ENCODE data around the gene HOXA9.

Gene HOXA9

DNA sequence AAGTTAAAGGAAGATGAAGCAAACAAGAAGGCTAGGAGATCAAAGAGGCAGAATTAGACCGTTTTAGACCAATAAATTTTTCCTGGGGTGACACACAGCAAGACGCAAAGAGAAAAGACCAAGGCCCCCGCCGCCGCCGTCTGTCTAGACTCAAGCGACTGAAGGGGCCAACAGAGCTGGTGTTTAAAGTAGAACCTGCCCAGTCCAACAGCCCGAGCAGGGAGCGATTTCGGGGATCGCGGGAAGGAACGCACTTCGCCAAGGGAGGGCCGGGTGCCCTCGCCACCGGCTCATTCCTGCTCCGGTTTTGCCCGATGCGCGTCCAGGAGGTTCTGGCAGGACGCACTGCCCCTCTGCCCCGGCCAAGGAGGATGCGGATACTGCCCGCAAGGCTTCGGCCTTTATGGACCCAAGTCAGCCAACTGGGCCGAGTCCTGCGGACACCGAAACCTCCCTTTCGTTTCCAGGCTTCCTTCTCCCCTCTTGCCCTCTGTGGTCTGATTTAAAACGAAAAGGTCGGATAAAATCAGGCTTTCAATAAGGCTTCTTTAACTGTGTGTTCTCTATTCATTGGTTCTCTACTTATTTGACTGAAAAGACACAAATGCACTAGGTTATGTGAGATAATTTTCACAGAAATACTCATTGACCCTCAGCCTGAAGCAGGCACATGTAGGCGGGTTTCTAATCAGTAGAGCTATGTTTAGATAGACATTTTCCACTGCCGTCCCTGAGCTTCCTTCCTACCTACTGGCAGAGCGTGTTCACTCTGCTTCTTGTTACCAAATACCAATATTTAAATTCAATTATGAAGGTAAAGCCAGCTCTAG lies 6.7 kb downstream of the HOXA9 start:
- in situ Hi-C loops (cut with MboI; ENCODE audit: low sequenced_read_pairs): loop anchor here (25.0 kb wide), 1 partner anchor 796 kb away; no protein-coding TSS in a partner anchor

- in situ Hi-C loops (cut with MboI; ENCODE audit: low sequenced_read_pairs): loop anchor here (25.0 kb wide), 1 partner anchor 796 kb away; no protein-coding TSS in a partner anchor
These were observed 7.5 kb downstream of the HOXA9 start for GRCh38 chr7:27157702-27158431.

- in situ Hi-C loops (cut with MboI; ENCODE audit: low sequenced_read_pairs): loop anchor here (25.0 kb wide), 1 partner anchor 795 kb away; no protein-coding TSS in a partner anchor
These were observed 8.2 kb downstream of the HOXA9 start for GRCh38 chr7:27156916-27157701.

- in situ Hi-C loops (cut with MboI; ENCODE audit: low sequenced_read_pairs): loop anchor here (25.0 kb wide), 1 partner anchor 794 kb away; no protein-coding TSS in a partner anchor
These were observed 8.8 kb downstream of the HOXA9 start, which contains the start of gene HOXA7 for GRCh38 chr7:27156508-27156898. TSS of gene HOXA7 (minus strand) at chr7:27156675. CDS start at chr7:27156545, 130 bp downstream.

DNA sequence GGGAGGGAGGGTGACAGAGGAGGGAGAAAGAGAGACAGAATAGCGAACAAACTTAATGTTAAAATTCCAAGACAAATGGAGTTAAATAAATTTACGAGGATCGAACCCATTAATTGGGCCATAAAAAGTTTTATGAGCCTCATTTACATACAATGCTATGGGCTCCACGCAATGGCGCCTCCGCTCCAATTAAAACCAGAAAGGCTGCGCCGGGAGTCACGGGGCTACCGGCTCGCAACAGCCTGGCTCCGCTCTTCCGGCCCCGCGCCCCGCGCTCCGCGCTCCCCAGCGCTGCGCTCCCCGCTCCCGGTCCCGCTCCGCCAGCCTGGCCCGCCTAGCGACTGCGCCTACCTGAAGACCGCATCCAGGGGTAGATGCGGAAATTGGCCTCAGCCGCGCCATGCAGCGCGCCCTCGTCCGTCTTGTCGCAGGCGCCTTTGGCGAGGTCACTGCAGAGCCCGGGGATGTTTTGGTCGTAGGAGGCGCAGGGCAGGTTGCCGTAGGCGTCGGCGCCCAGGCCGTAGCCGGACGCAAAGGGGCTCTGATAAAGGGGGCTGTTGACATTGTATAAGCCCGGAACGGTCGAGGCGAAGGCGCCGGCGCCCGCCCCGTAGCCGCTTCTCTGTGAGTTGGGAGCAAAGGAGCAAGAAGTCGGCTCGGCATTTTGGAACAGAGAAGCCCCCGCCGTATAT lies 9.4 kb downstream of the HOXA9 start:
- in situ Hi-C loops (cut with MboI; ENCODE audit: low sequenced_read_pairs): loop anchor here (25.0 kb wide), 1 partner anchor 794 kb away; no protein-coding TSS in a partner anchor

DNA sequence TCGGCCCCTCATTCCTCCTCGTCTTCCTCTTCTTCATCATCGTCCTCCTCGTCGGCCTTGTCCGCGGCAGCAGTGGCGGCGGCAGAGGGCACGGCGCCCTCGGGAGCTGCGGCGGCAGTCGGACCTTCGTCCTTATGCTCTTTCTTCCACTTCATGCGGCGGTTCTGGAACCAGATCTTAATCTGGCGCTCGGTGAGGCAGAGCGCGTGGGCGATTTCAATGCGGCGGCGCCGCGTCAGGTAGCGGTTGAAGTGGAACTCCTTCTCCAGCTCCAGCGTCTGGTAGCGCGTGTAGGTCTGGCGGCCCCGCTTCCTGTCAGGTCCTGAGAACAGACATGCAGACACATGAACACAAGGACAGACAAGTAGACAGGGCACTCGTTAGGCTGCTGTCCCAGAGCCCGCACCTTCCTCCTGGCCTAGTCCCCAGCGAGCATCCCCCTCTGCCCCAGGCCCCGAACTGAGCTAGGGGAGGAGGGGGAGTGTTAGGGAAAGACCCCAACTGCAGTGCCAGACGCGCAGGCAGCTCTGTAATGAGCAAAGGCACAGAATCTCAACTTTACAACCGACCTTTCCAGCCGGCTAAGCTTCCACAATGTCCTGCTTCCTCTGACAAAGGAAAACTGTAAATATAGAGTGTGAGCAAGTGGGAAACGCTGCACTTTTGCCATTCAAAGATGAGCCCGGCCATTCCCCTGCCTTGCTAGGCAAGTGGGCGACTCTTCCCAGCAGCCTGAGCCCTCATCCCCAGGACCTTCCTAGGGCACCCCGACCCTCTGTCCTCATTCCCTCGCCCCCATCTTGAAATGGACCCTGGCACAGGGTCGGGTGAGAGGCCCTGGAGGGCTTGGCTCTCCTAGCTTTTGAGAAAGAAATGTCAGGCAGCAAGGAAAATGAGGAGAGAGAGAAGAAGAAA lies 10.2 kb downstream of the HOXA9 start:
- in situ Hi-C loops (cut with MboI; ENCODE audit: low sequenced_read_pairs): loop anchor here (25.0 kb wide), 1 partner anchor 793 kb away; no protein-coding TSS in a partner anchor

DNA sequence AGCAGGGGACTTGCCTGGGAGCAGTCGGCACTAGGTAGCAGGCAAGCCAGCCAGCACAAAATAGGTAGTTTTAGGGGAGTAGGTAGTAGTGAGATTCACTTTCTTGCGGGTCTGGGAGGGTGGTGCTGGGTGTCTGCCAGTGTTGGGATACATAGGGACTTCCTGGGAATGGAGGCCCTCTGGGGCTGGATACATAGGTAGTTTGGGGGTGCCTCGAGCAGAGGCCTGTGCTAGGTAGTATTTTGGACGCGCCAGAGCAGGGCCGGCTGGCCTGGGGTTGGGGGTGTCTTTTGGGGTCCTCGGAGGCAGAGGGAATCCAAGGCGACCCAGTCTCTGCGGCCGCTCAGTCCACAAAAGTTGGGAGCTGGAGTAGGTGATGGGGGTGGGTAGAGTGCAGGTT lies 11.0 kb downstream of the HOXA9 start:
- in situ Hi-C loops (cut with MboI; ENCODE audit: low sequenced_read_pairs): loop anchor here (25.0 kb wide), 1 partner anchor 792 kb away; no protein-coding TSS in a partner anchor

DNA sequence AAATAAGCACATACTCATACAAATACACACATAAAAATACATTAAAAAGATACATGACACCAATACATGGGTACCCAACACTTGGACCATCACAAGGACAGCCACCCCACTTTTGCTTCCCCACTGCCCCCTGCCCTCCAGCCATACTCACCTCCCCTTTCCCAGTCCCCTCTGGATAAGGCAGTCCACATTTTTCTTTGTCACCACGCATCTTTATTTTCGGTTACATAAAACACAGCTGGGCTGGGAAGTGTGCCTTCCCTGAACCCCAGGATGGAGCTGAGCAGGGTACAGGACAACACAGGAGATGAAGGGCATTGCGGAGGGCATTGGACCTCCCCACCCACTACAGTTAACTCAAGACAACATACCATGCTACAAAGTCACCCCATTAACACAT lies 11.8 kb downstream of the HOXA9 start:
- in situ Hi-C loops (cut with MboI; ENCODE audit: low sequenced_read_pairs): loop anchor here (25.0 kb wide), 1 partner anchor 791 kb away; no protein-coding TSS in a partner anchor

DNA sequence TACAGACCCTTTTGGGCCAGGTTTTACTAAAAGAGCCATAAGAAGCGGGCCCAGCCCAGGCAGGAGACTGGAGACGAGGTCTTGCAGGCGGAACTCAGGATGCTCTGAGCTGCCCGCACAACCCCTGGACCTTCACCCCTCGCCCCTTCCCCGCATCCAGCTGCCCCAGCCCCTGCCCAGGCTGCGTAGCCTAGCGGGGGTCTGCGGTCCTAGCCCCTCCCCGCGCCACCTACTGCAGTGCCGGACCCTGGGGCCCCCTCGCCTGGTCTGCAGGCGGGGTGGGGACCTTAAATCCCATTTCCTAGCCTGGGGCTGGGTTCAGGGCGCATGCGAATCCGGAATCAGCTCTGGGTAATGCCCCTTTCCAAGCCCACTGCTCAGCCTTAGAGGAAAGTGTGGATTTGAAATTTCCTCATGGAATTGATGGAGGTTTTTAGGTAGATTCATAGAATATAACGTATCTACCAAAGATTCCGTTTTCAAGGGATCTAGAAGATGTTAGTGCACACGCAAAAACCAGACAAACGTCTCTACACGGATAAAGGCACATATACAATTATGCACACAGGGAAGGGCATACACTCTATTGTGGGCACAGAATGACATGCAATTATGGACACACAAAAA lies 12.4 kb downstream of the HOXA9 start:
- in situ Hi-C loops (cut with MboI; ENCODE audit: low sequenced_read_pairs): loop anchor here (25.0 kb wide), 1 partner anchor 791 kb away; no protein-coding TSS in a partner anchor

DNA sequence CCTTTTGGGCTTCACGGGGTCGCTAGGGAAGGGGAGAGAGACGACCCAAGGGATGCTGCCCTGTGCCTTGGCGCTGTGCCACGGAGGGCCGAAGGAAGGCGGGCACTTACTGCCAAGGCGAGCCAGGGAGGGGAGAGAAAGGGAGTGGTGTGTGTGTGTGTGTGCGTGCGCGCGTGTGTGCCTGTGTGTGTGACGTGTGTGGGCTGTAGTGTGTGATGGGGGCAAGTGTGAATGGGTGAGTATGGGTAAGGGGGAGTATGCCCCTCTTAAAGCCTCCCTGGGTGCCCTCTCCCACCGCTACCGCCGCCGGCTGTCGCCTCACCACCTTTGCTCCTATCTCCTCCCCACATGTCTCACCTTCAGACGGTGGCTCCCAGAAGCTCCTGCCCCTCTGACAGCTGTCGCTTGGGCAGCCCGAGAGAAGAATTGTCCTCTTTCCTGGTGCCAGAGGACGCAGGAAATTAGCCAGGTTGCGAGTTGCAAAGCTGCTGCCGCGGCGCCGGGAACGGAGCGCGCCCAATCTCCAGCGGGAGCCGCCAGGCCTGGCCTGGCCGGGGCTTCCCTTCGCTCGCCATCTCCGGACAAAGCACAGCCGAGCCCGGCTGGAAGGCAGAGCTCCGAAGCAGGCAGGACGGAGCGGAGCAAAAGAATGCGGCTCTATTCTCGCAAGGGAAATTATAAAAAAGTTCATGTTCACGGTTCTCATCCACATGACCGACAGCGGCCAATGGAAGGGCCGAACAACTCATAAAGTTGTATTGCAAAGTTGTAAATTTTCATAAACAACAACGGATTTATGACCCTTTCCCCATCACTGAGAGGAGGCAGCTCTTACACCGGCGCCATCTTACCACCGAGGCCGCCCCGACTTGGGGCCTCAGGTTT lies 13.2 kb downstream of the HOXA9 start, which contains the start of gene HOXA3:
TSS of gene HOXA3 (minus strand) at position 653 of the 885 bp plus-strand sequence. CDS start 41,943 bp downstream, outside the sequence.
- in situ Hi-C loops (cut with MboI; ENCODE audit: low sequenced_read_pairs): loop anchor here (25.0 kb wide), 1 partner anchor 790 kb away; no protein-coding TSS in a partner anchor

DNA sequence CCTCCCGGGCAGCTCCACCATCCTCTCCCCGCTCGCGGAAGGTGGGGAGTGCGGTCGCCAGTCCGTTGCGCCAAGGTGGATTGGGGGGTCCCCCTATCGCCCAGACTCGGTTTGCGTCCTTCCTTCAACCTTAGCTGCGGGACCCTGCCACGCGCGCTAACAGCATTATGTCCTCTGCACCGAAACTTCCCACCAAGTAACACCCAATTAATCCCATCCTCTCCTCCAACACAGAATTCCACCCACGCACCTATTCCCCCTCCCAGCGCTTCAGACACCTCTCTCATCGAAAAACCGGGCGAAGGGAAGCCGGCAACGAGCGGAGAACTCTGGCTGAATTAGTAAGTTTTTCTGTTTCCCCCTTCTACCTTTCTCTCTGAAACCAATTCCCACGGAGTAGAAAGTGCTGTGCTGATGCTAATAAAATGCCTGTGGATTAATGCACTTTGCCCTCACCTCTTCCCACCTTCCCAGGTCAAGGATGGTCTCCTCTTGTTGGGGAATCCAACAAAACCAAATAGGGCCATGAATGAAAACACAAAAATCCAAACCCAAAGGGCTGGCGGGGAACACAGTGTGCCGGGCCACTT lies 13.9 kb downstream of the HOXA9 start:
- in situ Hi-C loops (cut with MboI; ENCODE audit: low sequenced_read_pairs): loop anchor here (25.0 kb wide), 1 partner anchor 789 kb away; no protein-coding TSS in a partner anchor

DNA sequence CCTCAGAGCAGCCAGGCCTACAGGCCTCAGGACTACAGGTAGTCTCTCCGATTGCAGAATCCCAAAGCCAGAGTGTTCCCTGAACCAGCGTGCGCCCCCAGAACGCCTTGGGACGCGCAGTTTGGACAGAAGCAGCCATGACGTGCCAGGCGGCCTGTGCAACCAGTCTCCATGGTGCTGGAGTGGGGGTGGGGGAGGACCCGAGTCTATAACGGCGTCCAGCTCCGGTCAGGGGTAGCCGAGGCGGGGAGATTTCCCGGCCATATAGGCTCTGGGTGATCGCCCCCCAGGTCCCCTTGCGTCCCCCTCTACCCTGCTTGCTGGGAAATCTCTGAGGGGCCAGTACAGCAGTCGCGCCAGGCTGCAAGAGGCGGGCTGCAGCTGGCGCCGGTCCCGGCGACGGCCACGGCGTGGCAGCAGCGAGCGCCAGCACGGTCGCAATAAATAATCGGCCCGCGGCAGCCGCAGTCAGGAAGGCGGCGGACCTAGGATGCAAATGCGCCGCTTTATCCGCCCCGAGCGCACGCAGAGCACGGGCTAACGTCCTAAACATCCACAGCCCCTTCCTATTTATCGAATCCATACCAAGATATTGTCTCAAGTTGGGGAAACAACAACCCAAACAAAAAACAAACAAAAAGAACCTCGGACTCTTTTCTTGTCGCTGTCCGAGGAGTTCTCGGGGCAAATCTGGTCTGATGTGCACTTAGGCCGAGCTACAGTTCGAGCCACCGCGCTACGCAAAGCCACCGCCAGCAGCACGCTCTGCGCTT lies 14.6 kb downstream of the HOXA9 start:
- in situ Hi-C loops (cut with MboI; ENCODE audit: low sequenced_read_pairs): loop anchor here (25.0 kb wide), 1 partner anchor 788 kb away; no protein-coding TSS in a partner anchor

DNA sequence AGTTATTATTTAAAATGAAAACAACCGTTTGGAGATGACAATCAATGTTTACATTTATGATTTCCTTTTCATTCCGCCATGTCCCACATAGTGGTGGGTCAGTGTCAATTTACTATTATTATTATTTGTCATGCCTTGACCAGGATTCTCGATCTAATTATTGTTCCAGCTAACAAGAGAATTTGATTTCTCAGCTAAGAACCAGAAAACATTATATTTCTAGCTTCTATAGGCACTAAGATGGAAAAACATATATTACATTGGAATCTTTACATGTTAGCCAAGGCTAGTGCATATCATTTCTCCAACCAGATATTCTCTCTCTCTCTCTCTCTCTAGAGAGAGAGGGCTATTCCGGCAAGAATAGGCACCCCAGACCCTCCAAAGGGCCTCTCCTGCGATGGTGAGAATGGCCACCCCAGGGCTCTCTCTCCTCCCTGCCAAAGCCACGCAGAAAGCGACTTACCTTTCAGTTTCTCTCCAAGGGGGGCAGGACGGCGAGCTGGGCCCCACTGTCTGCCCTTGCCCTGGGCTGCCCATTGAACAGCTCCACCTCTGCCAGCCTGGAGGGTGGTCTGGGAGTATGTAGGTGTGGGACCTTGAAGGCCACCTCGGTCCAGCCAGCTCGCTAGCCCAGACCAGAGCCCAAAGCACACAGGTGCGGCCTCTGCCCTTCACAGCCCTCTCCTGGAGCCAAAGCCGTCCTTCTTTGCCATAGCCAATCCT lies 15.3 kb downstream of the HOXA9 start:
- in situ Hi-C loops (cut with MboI; ENCODE audit: low sequenced_read_pairs): loop anchor here (25.0 kb wide), 1 partner anchor 788 kb away; no protein-coding TSS in a partner anchor

GRCh38 chr7:27148756-27149641 lies 16.3 kb downstream of the HOXA9 start:
- in situ Hi-C loops (cut with MboI; ENCODE audit: low sequenced_read_pairs): no loop called here

Data from HL-60/S4 (cell line).